ENCODE measurements around the gene RHAG. TPM values are rescaled to one million over a fixed set of nuclear protein-coding genes. Genes with fewer than 3 reads are reported as not detected.
"Not testable (repeated sequence)": the region's sequence is repeated elsewhere in the genome, so short reads cannot be mapped to it uniquely, and the experiment has no call there.

Gene RHAG
- total and polyA plus RNA-seq, 4 donors, result not detected

DNA sequence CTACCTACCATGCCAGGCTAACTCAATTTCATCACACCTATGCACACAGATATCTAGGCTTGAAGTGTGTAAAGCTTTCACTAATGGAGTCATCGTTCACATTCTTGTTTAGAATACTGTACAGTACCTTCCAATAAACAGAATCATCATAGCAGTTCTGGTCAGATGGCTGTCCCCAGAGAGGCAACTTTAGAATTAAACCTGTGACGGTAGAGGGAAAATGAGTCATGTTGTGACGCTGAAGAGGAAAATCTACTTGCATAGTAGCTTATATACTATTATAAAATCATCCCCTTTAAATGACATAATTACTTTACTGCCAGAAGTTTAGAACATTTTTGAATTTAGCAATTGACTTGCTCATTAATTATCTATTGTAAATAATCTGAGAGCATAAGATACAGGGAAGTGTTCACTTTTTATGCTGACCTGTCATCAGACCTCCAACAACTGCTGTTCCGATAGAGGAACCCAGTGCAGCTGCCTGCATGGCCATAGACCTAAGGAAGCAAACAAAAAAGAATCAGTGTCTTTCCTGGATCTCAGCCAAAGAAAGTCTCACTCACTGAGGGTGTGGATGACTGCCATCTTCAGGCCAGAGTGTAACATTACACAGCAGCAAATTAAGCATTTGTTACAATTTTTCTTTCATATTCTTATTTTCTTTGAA lies 29.8 kb downstream of the RHAG start:
- Histone ChIP-seq H3K9me3 (ENCODE audit: control insufficient read depth, low read length) (no peaks in the 10 kb centered on the region), H3K27me3 (ENCODE audit: control insufficient read depth in 1 of 2, insufficient read depth in 2 of 2, low read length in 1 of 2) (no peaks in the 10 kb centered on the region), H3K4me1 (ENCODE audit: control insufficient read depth in 1 of 2, insufficient read depth in 2 of 2, low read length in 2 of 2) (no peaks in the 10 kb centered on the region), H3K4me3 (ENCODE audit: low read length in 2 of 2) (no peak overlapping the region), H3K27ac (ENCODE audit: low read depth in 1 of 2, low read length in 2 of 2) (no peak overlapping the region), H3K36me3 (ENCODE audit: control insufficient read depth in 1 of 2, insufficient read depth in 2 of 2, low read length in 1 of 2) (no peaks in the 10 kb centered on the region)
- peak; percentile 84 for ATAC-seq (ENCODE audit: low FRiP score)
- peak in 1 of 2 donors; percentile 48 for DNase-seq
- intact Hi-C loops (cut with DNase I), result loop anchor here (5.0 kb wide), 2 partner anchors 75 to 85 kb away; no protein-coding TSS in a partner anchor
- WGBS, 2 donors, result 38% methylated on average over 4 of the region's 4 CpGs

DNA sequence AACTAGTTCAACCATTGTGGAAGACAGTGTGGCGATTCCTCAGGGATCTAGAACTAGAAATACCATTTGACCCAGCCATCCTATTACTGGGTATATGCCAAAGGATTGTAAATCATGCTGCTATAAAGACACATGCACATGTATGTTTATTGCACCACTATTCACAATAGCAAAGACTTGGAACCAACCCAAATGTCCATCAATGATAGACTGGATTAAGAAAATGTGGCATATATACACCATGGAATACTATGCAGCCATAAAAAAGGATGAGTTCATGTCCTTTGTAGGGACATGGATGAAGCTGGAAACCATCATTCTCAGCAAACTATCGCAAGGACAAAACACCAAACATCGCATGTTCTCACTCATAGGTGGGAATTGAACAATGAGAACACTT lies 32.6 kb downstream of the RHAG start:
- H3K27ac ChIP-seq (ENCODE audit: low read depth in 1 of 2, low read length in 2 of 2); ATAC-seq (ENCODE audit: low FRiP score); intact Hi-C loops (cut with DNase I); H3K4me3 ChIP-seq (ENCODE audit: low read length in 2 of 2); H3K9me3 ChIP-seq (ENCODE audit: control insufficient read depth, low read length); H3K4me1 ChIP-seq (ENCODE audit: control insufficient read depth in 1 of 2, insufficient read depth in 2 of 2, low read length in 2 of 2); H3K27me3 ChIP-seq (ENCODE audit: control insufficient read depth in 1 of 2, insufficient read depth in 2 of 2, low read length in 1 of 2); DNase-seq; H3K36me3 ChIP-seq (ENCODE audit: control insufficient read depth in 1 of 2, insufficient read depth in 2 of 2, low read length in 1 of 2): not testable (repeated sequence)
- WGBS, 2 donors, result 90 to 95% methylated on average over 3 of the region's 3 CpGs

DNA sequence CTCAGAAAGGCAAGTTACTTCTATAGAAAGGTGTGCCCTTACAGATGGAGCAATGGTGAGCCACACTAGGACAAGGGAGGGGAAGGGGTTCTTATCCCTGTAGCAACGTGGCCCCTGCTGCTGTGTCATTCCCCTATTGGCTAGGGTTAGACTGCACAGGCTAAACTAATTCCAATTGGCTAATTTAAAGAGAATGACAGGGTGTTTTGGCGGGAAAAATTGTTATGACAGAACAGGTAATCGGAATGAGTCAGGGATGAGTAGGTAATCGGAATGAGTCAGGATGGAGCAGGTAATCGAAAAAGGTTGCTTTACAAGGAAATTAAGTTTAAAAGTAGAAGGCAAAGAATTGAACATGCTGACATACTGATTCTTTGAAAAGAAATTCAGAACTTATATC lies 49.4 kb downstream of the RHAG start:
- H3K36me3 ChIP-seq (ENCODE audit: control insufficient read depth in 1 of 2, insufficient read depth in 2 of 2, low read length in 1 of 2); H3K9me3 ChIP-seq (ENCODE audit: control insufficient read depth, low read length); DNase-seq; H3K4me3 ChIP-seq (ENCODE audit: low read length in 2 of 2); intact Hi-C loops (cut with DNase I); H3K4me1 ChIP-seq (ENCODE audit: control insufficient read depth in 1 of 2, insufficient read depth in 2 of 2, low read length in 2 of 2); ATAC-seq (ENCODE audit: low FRiP score); H3K27me3 ChIP-seq (ENCODE audit: control insufficient read depth in 1 of 2, insufficient read depth in 2 of 2, low read length in 1 of 2); H3K27ac ChIP-seq (ENCODE audit: low read depth in 1 of 2, low read length in 2 of 2): not testable (repeated sequence)
- 88 to 92% methylated on average over 5 of the region's 5 CpGs for WGBS, 2 donors

DNA sequence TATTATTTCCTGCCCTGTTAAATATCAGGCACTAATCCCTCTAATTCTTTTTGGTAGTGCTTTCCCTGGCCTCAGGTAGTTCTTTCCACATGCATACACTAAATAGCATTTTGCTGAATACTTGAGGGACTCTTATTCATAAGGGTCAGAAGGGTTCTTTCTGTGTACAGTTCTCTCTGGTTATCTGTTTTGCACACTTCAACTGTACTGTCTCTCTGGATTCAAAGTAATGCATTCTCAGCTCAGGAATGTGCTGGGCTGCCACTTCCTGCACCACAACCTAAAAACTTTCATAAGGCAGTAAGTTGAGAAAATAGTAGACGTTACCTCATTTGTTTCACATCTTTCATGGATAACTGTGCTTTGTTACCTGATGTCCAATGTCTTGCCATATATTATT lies 54.1 kb downstream of the RHAG start:
- Histone ChIP-seq H3K27ac (ENCODE audit: low read depth in 1 of 2, low read length in 2 of 2) (no peak overlapping the region), H3K4me3 (ENCODE audit: low read length in 2 of 2) (no peak overlapping the region), H3K36me3 (ENCODE audit: control insufficient read depth in 1 of 2, insufficient read depth in 2 of 2, low read length in 1 of 2) (no peaks in the 10 kb centered on the region), H3K27me3 (ENCODE audit: control insufficient read depth in 1 of 2, insufficient read depth in 2 of 2, low read length in 1 of 2) (no peaks in the 10 kb centered on the region), H3K4me1 (ENCODE audit: control insufficient read depth in 1 of 2, insufficient read depth in 2 of 2, low read length in 2 of 2) (no peaks in the 10 kb centered on the region), H3K9me3 (ENCODE audit: control insufficient read depth, low read length) (no peaks in the 10 kb centered on the region)
- WGBS, 2 donors, result 29 to 46% methylated on average over 1 of the region's 1 CpG
- DNase-seq (no peak), ATAC-seq (ENCODE audit: low FRiP score) (no peak)
- intact Hi-C loops (cut with DNase I), result no loop called here

DNA sequence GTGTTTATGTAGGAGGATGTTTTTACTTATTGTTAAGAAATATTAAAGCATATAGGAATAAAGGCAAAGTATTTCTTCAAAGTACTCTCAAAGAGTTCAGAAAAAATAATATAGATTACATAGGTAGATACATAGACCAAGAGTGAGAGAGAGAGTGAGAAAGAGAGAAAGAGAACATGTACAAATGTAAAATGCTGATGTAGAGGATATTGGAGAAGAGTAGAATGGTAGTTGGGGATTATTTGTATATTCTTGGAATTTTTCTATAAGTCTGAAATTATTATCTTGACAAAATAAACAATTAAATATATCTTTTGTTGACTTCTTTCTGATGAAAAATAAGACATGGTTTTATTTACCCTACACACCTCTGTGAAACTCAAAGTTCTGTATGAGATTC lies 57.0 kb downstream of the RHAG start:
- DNase-seq (no peak), ATAC-seq (ENCODE audit: low FRiP score) (no peak)
- H3K36me3 ChIP-seq (ENCODE audit: control insufficient read depth in 1 of 2, insufficient read depth in 2 of 2, low read length in 1 of 2), result no peaks in the 10 kb centered on the region
- no peak overlapping the region for H3K4me3 ChIP-seq (ENCODE audit: low read length in 2 of 2)
- no peak overlapping the region for H3K27ac ChIP-seq (ENCODE audit: low read depth in 1 of 2, low read length in 2 of 2)
- H3K9me3 ChIP-seq (ENCODE audit: control insufficient read depth, low read length), result no peaks in the 10 kb centered on the region
- intact Hi-C loops (cut with DNase I), result no loop called here
- H3K27me3 ChIP-seq (ENCODE audit: control insufficient read depth in 1 of 2, insufficient read depth in 2 of 2, low read length in 1 of 2), result no peaks in the 10 kb centered on the region
- no peaks in the 10 kb centered on the region for H3K4me1 ChIP-seq (ENCODE audit: control insufficient read depth in 1 of 2, insufficient read depth in 2 of 2, low read length in 2 of 2)

DNA sequence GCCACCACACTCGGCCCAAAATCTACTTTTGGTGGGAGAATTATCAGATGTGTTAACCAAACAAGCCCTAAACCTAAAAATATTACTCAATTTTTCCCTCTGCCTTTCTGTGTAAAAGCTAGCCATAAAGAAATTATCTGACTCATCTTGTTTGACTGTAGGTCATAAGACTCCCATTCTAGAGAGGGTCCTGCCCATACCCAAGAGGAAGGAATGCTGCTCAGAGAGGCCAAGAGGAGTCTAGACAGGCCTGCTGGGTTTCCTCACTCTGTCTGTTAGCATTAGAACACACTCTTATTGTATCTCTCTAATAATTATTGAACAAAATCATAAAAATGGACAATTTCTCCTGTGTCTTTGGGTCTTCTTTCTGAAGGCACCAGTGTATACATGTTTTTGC lies 60.0 kb downstream of the RHAG start:
- 88 to 92% methylated on average over 1 of the region's 1 CpG for WGBS, 2 donors
- ATAC-seq (ENCODE audit: low FRiP score), result no peak
- no peaks in the 10 kb centered on the region for H3K36me3 ChIP-seq (ENCODE audit: control insufficient read depth in 1 of 2, insufficient read depth in 2 of 2, low read length in 1 of 2)
- no peaks in the 10 kb centered on the region for H3K9me3 ChIP-seq (ENCODE audit: control insufficient read depth, low read length)
- no peaks in the 10 kb centered on the region for H3K4me1 ChIP-seq (ENCODE audit: control insufficient read depth in 1 of 2, insufficient read depth in 2 of 2, low read length in 2 of 2)
- no peak for DNase-seq
- H3K27ac ChIP-seq (ENCODE audit: low read depth in 1 of 2, low read length in 2 of 2), result no peak overlapping the region
- no peaks in the 10 kb centered on the region for H3K27me3 ChIP-seq (ENCODE audit: control insufficient read depth in 1 of 2, insufficient read depth in 2 of 2, low read length in 1 of 2)
- H3K4me3 ChIP-seq (ENCODE audit: low read length in 2 of 2), result no peak overlapping the region
- intact Hi-C loops (cut with DNase I), result no loop called here

DNA sequence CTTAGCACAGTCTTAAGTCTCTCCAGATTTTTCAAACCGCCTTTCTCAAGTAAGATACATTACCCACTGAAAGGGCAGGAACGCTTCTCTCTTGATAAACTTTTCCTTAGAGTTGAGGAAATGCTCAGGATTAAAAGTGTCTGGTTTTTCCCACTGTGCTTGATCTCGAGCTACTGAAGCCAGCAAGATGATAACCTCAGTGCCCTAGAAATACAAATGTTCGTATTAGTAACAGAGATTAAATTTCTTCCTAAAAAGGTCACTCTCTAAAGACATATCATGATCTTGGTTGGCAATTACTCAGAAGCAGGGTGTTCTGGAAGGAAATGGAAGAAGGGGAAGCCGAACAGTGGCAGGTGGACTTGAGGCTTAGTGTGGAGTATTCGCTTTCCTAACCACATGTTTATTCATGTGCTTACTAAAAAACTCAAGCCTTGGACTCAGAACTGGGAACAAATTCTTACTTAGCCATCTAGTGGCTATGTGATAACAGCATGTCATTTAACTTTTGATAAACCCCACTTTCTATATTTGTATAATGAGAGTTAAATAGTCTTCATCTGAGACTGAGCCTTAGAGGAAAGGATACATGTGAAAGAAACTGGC lies 66.1 kb downstream of the RHAG start:
- Histone ChIP-seq H3K4me1 (ENCODE audit: control insufficient read depth in 1 of 2, insufficient read depth in 2 of 2, low read length in 2 of 2) (peaks cover 0 to 3% of the 10 kb centered on the region in 2 donors), H3K27ac (ENCODE audit: low read depth in 1 of 2, low read length in 2 of 2) (no peak overlapping the region), H3K9me3 (ENCODE audit: control insufficient read depth, low read length) (no peaks in the 10 kb centered on the region), H3K27me3 (ENCODE audit: control insufficient read depth in 1 of 2, insufficient read depth in 2 of 2, low read length in 1 of 2) (no peaks in the 10 kb centered on the region), H3K4me3 (ENCODE audit: low read length in 2 of 2) (no peak overlapping the region), H3K36me3 (ENCODE audit: control insufficient read depth in 1 of 2, insufficient read depth in 2 of 2, low read length in 1 of 2) (no peaks in the 10 kb centered on the region)
- DNase-seq (no peak), ATAC-seq (ENCODE audit: low FRiP score) (no peak)
- 4 to 17% methylated on average over 6 of the region's 6 CpGs for WGBS, 2 donors
- intact Hi-C loops (cut with DNase I), result no loop called here

DNA sequence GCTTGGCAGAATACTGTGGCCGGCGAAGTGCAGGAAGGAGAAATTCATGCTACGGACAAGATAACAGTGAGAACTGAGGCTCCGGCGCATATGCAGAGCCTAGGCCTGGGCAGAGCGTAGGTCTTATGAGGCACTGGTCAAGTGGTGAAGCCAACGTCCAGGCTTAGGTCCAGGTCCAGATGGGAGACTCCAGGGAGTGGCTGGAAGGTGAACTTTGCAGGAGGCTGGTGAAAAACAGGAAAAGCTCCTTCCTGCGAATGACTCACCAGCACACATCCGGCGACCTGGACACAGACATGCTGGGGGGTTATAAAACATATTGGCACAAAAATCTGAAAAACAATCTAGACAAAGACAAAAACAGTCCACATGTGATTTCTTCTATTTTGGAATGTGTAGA lies 70.8 kb downstream of the RHAG start:
- no peak for ATAC-seq (ENCODE audit: low FRiP score)
- intact Hi-C loops (cut with DNase I), result no loop called here

DNA sequence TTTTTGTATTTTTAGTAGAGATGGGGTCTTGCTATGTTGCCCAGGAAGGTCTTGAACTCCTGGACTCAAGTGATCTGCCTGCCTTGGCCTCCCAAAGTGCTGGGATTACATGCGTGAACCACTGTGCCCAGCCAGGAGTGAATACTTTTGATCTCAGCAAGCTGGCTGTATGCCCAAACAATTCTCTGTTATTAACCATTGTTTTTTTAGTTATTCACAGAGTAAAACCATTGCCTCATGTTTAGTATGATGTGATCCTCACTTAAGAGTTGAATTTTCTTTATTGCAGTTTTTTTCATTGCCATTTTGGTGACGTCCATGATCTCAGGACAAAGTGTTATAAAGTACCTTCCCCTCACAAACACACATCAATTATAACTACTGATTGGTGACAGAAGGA lies 71.4 kb downstream of the RHAG start:
- intact Hi-C loops (cut with DNase I), result no loop called here
- Histone ChIP-seq H3K9me3 (ENCODE audit: control insufficient read depth, low read length) (no peaks in the 10 kb centered on the region), H3K4me3 (ENCODE audit: low read length in 2 of 2) (no peak overlapping the region), H3K36me3 (ENCODE audit: control insufficient read depth in 1 of 2, insufficient read depth in 2 of 2, low read length in 1 of 2) (no peaks in the 10 kb centered on the region), H3K27me3 (ENCODE audit: control insufficient read depth in 1 of 2, insufficient read depth in 2 of 2, low read length in 1 of 2) (peaks cover 0 to 1% of the 10 kb centered on the region in 2 donors), H3K27ac (ENCODE audit: low read depth in 1 of 2, low read length in 2 of 2) (no peak overlapping the region), H3K4me1 (ENCODE audit: control insufficient read depth in 1 of 2, insufficient read depth in 2 of 2, low read length in 2 of 2) (peaks cover 0 to 2% of the 10 kb centered on the region in 2 donors)
- no peak for DNase-seq
- 34 to 45% methylated on average over 2 of the region's 2 CpGs for WGBS, 2 donors
- no peak for ATAC-seq (ENCODE audit: low FRiP score)

More for the DNA sequence above, 70.8 kb downstream of the RHAG start:
- peaks cover 0 to 1% of the 10 kb centered on the region in 2 donors for H3K27me3 ChIP-seq (ENCODE audit: control insufficient read depth in 1 of 2, insufficient read depth in 2 of 2, low read length in 1 of 2)
- 78 to 80% methylated on average over 10 of the region's 10 CpGs for WGBS, 2 donors
- no peak overlapping the region for H3K4me3 ChIP-seq (ENCODE audit: low read length in 2 of 2)
- H3K4me1 ChIP-seq (ENCODE audit: control insufficient read depth in 1 of 2, insufficient read depth in 2 of 2, low read length in 2 of 2), result peaks cover 0 to 3% of the 10 kb centered on the region in 2 donors
- H3K36me3 ChIP-seq (ENCODE audit: control insufficient read depth in 1 of 2, insufficient read depth in 2 of 2, low read length in 1 of 2), result no peaks in the 10 kb centered on the region
- H3K9me3 ChIP-seq (ENCODE audit: control insufficient read depth, low read length), result no peaks in the 10 kb centered on the region
- no peak for DNase-seq
- no peak overlapping the region for H3K27ac ChIP-seq (ENCODE audit: low read depth in 1 of 2, low read length in 2 of 2)

Measured in aorta (tissue), 5 donors.